Suppressor macrophage (primary cell): ENCODE data around the gene INPP4B.
"Not testable (repeated sequence)": the region's sequence is repeated elsewhere in the genome, so short reads cannot be mapped to it uniquely, and the experiment has no call there.

Experiments used
- DNase-seq, 4 experiments: peaks; one replicate each; pipeline ENCODE4 v3.0.0-alpha.2; 2020 to 2022

INPP4B gene

GRCh38 chr4:142535009-142535408 lies 311.1 kb downstream of the INPP4B start:
- DNase-seq, result peak; percentile 21 to 78 (median 47)

- DNase-seq, result no peak
Measured at GRCh38 chr4:142532054-142532453, 314.0 kb downstream of the INPP4B start.

GRCh38 chr4:142530728-142531127 lies 315.4 kb downstream of the INPP4B start:
- DNase-seq, result no peak

DNA sequence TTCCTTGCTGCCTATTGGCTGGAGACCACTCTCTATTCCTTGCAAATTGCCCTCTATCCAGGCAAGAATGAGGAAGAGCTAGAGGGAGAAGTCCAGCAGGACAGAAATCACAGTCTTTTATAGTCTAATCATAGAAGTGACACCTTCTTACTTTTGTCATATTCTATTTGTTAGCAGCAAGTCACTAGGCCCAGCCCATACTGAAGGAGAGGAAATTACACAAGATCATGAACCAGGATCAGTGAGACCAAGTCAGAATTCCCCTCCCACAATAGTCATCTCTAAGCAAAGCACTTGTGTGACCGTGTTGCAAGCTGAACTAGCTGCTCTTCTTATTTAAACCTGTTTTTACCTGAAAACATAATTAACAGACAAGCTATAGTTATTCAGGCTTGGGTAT lies 317.7 kb downstream of the INPP4B start:
- peak; percentile 29 to 73 (median 56) for DNase-seq

- DNase-seq, result no peak
Measured at GRCh38 chr4:142523111-142523510, 323.0 kb downstream of the INPP4B start.

GRCh38 chr4:142519342-142519741 lies 326.8 kb downstream of the INPP4B start:
- DNase-seq, result no peak

GRCh38 chr4:142516686-142517526 lies 329.2 kb downstream of the INPP4B start:
- no peak for DNase-seq

DNA sequence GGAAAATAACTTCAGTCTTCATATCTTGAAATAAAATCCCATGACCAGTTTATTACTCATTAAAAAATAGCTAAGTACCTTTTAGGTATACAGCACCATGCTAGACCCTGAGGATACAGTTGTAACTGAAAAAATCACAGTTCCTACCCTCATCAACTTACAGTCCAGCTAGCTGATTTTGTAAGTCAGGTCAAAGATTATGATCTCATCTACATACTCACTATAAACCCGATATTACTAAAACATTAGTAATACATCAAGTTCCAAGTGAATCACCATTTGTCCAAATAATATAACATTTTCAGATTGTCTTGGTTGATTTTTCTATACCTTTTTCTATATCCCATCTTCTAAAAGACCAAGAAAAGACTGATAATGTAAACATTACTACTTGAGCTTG lies 333.9 kb downstream of the INPP4B start:
- DNase-seq, result no peak

DNA sequence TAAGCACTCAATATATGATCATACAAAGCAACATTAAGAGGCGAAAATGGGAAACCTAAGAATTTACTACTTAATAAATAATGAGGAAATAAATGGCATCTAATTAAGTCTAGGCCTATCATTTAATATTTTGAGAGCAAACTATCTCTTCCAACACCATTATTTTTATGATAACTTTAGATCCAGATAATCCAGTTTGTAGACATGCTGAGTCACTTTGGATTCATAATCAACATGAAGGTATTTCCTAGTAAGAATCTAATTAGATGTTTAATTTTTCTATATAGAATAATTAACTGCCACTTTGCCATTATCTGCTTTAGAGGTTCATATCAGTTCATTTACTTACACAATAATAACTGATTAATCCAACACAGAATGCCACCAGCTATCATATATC lies 336.2 kb downstream of the INPP4B start:
- DNase-seq, result no peak

- not testable (repeated sequence) for DNase-seq
Measured at GRCh38 chr4:142509381-142509780, 336.7 kb downstream of the INPP4B start.

DNA sequence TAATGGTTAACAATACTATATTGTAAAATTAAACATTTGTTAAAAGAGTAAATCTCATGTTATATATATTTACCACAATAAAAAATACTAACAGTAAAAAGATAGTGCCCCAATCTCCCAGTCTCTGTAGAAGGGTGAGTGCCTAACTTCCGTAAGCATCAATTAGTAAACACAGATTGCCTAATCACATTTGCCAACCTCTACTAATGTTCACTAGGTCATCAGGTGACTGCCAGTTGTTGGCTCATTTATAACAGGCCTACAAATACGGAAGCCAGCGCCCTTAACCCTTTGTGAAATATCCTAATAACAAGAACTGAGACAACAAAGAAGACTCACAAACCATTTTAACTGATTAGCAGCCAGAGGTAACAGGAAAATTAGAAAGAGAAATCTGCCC lies 345.1 kb downstream of the INPP4B start:
- DNase-seq, result peak in 3 of 4 experiments; percentile 4 to 15 (median 6)

DNA sequence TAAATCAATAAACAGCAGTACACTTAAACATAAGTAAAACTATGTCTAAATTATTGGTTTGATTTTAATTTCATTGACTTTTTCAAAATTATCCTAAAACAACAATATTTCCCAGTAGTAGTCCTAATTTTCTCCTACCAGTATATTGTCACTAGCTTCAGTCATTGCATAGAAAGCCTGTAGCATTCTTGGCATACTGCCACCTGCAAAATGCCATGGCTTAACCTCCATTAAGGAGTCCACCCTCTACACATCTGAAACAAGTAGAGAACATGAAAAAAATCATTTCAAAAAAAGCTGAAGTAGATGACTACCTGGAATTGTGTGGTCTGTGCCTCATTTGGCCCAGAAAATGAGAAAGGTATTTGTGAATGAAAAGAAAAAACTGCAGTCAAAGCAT lies 348.5 kb downstream of the INPP4B start:
- DNase-seq, result no peak

DNA sequence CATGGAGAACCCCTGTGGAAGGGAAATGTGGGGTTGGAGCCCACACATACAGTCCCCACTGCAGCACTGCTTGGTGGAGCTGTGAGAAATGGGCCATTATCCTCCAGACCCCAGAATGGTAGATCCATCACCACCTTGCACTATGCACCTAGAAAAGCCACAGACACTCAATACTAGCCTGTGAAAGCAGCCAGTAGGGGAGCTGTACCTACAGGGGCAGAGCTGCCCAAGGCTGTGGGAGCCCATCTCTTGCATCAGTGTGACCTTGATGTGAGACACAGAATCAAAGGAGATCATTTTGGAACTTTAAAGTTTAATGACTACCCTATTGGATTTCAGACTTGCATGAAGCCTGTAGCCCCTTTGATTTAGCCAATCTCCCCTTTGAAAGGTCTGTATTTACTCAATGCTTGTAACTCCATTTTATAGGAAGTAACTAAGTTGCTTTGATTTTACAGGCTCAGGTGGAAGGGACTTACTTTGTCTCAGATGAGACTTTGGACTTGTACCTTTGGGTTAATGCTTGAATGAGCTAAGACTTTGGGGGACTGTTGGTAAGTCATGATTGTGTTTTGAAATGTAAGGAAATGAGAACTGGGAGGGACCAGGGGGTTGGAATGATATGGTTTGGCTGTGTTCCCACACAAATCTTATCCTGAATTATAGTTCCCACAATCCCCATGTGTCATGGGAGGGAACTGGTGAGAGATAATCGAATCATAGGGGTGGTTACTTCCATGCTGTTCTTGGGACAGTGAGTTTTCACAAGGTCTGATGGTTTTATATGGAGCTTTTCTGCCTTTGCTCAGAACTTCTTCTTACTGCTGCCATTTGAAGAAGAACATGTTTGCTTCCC lies 352.6 kb downstream of the INPP4B start:
- DNase-seq, result no peak

- DNase-seq, result peak in 2 of 4 experiments; percentile 70 to 77
Measured at GRCh38 chr4:142485452-142485851, 360.6 kb downstream of the INPP4B start.

- no peak for DNase-seq
Measured at GRCh38 chr4:142480244-142480643, 365.9 kb downstream of the INPP4B start.

- peak in 2 of 4 experiments; percentile 17 to 31 for DNase-seq
Measured at GRCh38 chr4:142475663-142476062, 370.4 kb downstream of the INPP4B start.

GRCh38 chr4:142474398-142475087 lies 371.6 kb downstream of the INPP4B start:
- DNase-seq, result no peak

DNA sequence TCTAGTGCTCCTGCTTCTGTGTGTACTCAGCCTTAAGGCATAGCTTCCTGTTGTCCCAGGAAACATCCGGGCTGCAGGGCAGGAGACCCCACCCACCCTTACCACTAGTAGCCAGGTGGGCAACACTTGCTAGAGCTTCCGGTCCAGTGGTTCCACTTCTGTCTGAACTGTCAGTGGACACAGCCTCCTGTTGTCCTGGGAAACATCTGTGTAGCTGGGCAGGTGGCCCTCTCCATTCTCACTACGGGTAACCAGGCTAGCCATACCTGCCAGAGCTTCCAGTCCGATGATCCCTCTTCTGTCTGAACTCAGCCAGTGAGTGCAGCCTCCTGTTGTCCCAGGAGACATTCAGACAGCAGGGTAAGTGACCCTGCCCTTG lies 372.2 kb downstream of the INPP4B start:
- DNase-seq, result no peak

DNA sequence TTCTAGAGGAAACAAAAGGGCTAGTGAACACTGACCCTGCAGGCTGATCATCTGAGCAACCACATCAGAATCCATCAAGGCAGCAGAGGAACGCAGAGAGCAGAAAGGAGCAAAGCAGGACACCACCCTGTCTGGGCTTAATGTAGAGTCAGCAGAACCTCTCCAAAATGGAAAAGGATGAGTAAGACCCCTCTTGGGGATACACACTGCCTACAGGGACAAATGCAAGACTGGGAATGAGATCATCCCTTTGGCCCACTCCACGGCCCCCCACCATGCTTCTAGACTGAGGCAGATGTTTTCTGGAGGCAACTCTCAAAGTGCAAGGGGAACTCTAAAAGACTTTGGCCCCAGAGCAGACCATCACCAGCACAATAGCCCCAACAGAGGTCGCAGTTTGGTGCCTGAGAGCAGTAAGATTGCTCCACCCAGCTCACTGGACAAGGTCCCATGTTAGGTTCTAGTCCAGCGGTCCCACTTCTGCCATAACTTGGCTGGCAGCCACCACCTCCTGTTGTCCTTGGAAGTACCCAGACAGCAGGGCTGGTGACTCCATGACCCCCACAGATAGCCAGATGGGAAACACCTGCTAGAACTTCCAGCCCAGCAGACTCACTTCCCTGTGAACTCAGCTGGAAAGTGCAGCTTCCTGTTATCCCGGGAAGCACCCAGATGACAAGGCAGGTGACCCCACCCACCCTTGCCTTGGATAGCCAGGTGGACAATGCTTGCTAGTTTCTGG lies 372.7 kb downstream of the INPP4B start:
- no peak for DNase-seq

- no peak for DNase-seq
Measured at GRCh38 chr4:142467088-142467487, 379.0 kb downstream of the INPP4B start.

- DNase-seq, result no peak
Measured at GRCh38 chr4:142465526-142465925, 380.6 kb downstream of the INPP4B start.

DNA sequence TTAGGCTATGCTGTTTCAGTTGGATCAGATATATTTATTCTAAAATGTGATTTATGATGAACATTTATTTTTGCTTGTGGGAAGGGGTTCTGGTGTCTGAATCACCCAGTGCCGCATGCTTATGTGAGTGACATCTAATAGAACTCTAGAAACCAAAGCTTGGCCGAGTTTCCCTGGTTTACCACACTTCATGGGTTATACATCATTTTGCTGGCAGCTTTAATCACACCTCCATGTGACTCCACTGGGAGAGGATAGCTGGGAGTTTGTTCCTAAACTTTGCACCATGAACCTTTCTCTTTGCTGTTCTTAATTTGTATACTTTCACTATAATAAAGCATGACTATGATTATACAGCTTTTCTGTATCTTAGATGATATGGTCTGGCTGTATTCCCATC lies 382.9 kb downstream of the INPP4B start:
- DNase-seq, result no peak
